NCI-H2171 treated with DMSO at 0.1 percent for 48 hours (cell line): ENCODE data around the gene CD3E.

Experiments
- DNase-seq: peaks from one replicate; lab custom pipeline; 2025; lab: John Stamatoyannopoulos, UW

CD3E gene

GRCh38 chr11:118304568-118305248, at the start of gene CD3E:
Gene CD3E, plus strand, starts transcription at chr11:118304730. Its CDS starts 223 bp downstream, at chr11:118304953.
- no peak for DNase-seq

- DNase-seq = no peak
Observed at GRCh38 chr11:118258410-118258809, 46.1 kb upstream of the CD3E start.

GRCh38 chr11:118259138-118259537, 45.4 kb upstream of the CD3E start:
- no peak for DNase-seq

- DNase-seq = no peak
Observed at GRCh38 chr11:118260353-118260752, 44.2 kb upstream of the CD3E start.

GRCh38 chr11:118263112-118263511, 41.4 kb upstream of the CD3E start:
- no peak for DNase-seq

GRCh38 chr11:118263695-118264568, 40.6 kb upstream of the CD3E start, which contains the start of gene MPZL2:
Gene MPZL2, minus strand, starts transcription at chr11:118264297. Its CDS starts 144 bp downstream, at chr11:118264153.
- DNase-seq = peak; percentile 39

GRCh38 chr11:118264569-118265465, 39.7 kb upstream of the CD3E start:
- no peak for DNase-seq

GRCh38 chr11:118265954-118266353, 38.6 kb upstream of the CD3E start:
- no peak for DNase-seq

GRCh38 chr11:118267486-118267885, 37.0 kb upstream of the CD3E start:
- DNase-seq = no peak

- DNase-seq = no peak
Observed at GRCh38 chr11:118272001-118272400, 32.5 kb upstream of the CD3E start.

GRCh38 chr11:118274186-118274585, 30.3 kb upstream of the CD3E start:
- no peak for DNase-seq

- DNase-seq = no peak
Observed at GRCh38 chr11:118275176-118275575, 29.4 kb upstream of the CD3E start.

- no peak for DNase-seq
Observed at GRCh38 chr11:118276422-118276821, 28.1 kb upstream of the CD3E start.

GRCh38 chr11:118277312-118277711, 27.2 kb upstream of the CD3E start:
- no peak for DNase-seq

GRCh38 chr11:118281284-118281683, 23.2 kb upstream of the CD3E start:
- DNase-seq = no peak

- no peak for DNase-seq
Observed at GRCh38 chr11:118282606-118283005, 21.9 kb upstream of the CD3E start.

GRCh38 chr11:118283037-118283636, 21.4 kb upstream of the CD3E start:
- no peak for DNase-seq

- no peak for DNase-seq
Observed at GRCh38 chr11:118283756-118284350, 20.7 kb upstream of the CD3E start.

GRCh38 chr11:118286545-118286944, 18.0 kb upstream of the CD3E start:
- no peak for DNase-seq

GRCh38 chr11:118287006-118287405, 17.5 kb upstream of the CD3E start:
- no peak for DNase-seq

GRCh38 chr11:118289401-118289800, 15.1 kb upstream of the CD3E start:
- peak; percentile 51 for DNase-seq
